Sigmoid colon (tissue), 7 donors: ENCODE results near the gene SYT15. TPM values are rescaled to one million over a fixed set of nuclear protein-coding genes. Genes with fewer than 3 reads are reported as not detected.
"Not testable (repeated sequence)": the region's sequence is repeated elsewhere in the genome, so short reads cannot be mapped to it uniquely, and the experiment has no call there.

Source experiments
- DNase-seq: peaks from one replicate; pipeline ENCODE4 v3.0.0-alpha.2; 2019
- H3K27ac ChIP-seq, 4 donors: fragments of 200-600 bp; sonication (generic); one replicate each; pipeline ENCODE4 v1.5.1; 2016 to 2019; ENCODE audit warnings: mild to moderate bottlenecking in 1 of 4
- H3K27me3 ChIP-seq, 3 donors: fragments of 200-600 bp; sonication (generic); one replicate each; pipeline ENCODE4 v1.5.1; 2019; ENCODE audit warnings: mild to moderate bottlenecking in 1 of 3
- H3K36me3 ChIP-seq, 4 donors: fragments of 200-600 bp; sonication (generic); one replicate each; pipeline ENCODE4 v1.5.1; 2016 to 2019
- H3K4me1 ChIP-seq, 4 donors: fragments of 200-600 bp; sonication (generic); one replicate each; pipeline ENCODE4 v1.5.1; 2017 to 2019
- H3K4me3 ChIP-seq, 4 donors: fragments of 200-600 bp; sonication (generic); one replicate each; pipeline ENCODE4 v1.5.1; 2017 to 2019; ENCODE audit warnings: mild to moderate bottlenecking in 2 of 4, moderate library complexity in 1 of 4
- H3K9me3 ChIP-seq, 4 donors: fragments of 200-600 bp in 3 of 4; sonication (generic) in 3 of 4; one replicate each; pipeline versions ENCODE4 v1.5.1 to v1.6.1; 2013 to 2019
- WGBS, 2 donors: extraction: QIAGEN DNeasy Blood & Tissue Kit; methylation state at CpG; one replicate each; pipeline ENCODE4 v1.1.7; 2013; 5-methylcytosine and 5-hydroxymethylcytosine counted together
- intact Hi-C: fragments of 100-400 bp; cut with DNase I; formaldehyde crosslinking; loops from one replicate; pipeline ENCODE4 v1.15.1; 2023
- polyA plus RNA-seq, 3 donors: library from polyadenylated mRNA; stranded (reverse); fragments of 200-250 nt; gene quantifications; one replicate each; pipeline ENCODE4 v1.2.3, GENCODE V29; 2013
- total RNA-seq, 4 donors: library from RNA; depleted of rRNA; stranded (reverse); fragments of >200 nt; gene quantifications; one replicate each; pipeline ENCODE4 v1.1.0, GENCODE V29; 2016
- donor health status: healthy with polysubstance abuse.
- donor health status: Bipolar disorder and iron deficiency.
- donor health status: healthy.

The SYT15 gene
- total and polyA plus RNA-seq, 7 donors: 0.81 to 1.7 (median 1.2) TPM

DNA sequence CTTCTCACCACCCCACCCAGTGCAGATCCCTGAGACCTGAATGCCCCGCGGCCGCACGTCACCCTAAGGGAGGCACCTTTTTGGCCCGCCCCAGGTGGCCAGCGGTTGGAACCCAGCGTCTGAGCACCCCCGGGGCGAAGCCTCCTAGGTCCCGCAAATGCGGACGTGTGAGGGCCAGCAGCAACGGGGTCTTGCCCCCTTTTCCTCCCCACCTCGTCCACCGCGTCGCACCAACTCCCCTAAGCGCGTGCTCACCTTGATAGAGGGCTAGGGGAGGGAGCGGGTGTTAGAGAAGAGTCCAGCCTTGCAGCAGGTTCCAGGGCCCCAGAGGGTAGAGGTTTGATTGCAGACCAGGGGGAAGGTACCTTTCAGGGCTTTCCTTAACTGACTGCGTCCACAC is 450 bp downstream of the SYT15 start:
- intact Hi-C loops, DNase-seq, H3K27me3 ChIP-seq, H3K36me3 ChIP-seq, H3K9me3 ChIP-seq, H3K4me3 ChIP-seq, H3K27ac ChIP-seq, H3K4me1 ChIP-seq: not testable (repeated sequence)
- 46 to 49% methylated on average over 13 of the region's 21 CpGs for WGBS, 2 donors

DNA sequence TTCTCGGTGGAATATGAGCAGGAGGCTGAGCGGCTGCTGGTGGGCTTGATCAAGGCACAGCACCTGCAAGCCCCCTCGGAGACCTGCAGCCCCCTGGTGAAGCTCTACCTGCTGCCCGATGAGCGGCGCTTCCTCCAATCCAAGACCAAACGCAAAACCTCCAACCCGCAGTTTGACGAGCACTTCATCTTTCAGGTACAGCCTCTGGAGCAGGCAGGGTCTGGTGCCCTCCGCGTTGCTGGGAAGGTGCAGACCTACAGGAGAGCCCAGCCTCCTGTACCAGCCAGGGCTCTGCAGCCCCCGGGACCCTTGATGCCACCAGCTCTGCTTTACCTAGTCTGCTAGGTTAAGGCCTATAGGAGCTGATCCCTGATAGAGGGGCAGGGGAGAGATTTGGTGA is 3.1 kb downstream of the SYT15 start:
- DNase-seq, H3K4me3 ChIP-seq, H3K27ac ChIP-seq, H3K9me3 ChIP-seq, H3K4me1 ChIP-seq, H3K27me3 ChIP-seq, H3K36me3 ChIP-seq, intact Hi-C loops: not testable (repeated sequence)
- 97 to 98% methylated on average over 9 of the region's 12 CpGs for WGBS, 2 donors

DNA sequence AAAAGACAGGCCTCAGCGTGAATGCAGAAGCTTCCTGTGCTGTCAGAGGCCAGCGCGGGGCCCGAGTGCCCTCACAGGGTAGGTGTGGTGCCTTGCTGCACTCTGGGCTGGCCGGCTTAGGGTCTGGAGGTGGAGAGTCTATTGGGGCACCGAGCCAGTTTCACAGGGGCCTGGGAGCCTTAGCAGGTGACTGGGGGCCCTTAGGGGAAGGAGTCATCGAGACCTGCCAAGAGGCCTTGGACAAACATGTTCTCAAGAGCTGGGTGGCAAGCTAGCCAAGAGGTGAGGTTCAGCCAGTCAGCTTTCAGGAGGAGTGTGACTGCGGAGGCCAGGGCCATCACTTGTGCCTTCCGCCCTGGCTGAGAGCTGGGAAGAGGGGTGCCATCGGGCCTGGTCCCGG is 3.6 kb downstream of the SYT15 start:
- H3K9me3 ChIP-seq, H3K36me3 ChIP-seq, DNase-seq, H3K27ac ChIP-seq, H3K4me1 ChIP-seq, H3K27me3 ChIP-seq, H3K4me3 ChIP-seq, intact Hi-C loops: not testable (repeated sequence)
- 67 to 78% methylated on average over 3 to 4 of the region's 11 CpGs for WGBS, 2 donors

DNA sequence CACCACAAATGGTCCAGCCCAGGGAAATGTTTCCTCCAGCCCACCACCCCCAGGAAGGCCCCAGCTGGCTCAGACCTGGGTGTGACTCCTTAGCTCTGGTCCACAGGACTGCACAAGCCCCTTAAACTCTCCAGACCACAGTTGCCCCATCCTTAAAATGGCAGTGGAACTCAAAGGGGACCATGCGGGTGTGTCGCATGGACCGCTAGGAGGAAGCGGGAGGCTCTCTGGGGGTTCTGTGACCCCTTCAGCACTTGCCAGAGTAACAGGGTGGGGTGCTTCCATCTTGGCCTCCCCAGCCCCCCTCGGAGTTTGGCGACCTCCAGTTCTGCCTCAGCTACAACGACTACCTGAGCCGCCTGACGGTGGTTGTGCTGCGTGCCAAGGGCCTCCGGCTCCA is 5.3 kb downstream of the SYT15 start:
- H3K27ac ChIP-seq, H3K36me3 ChIP-seq, H3K4me1 ChIP-seq, DNase-seq, H3K27me3 ChIP-seq, H3K4me3 ChIP-seq, intact Hi-C loops, H3K9me3 ChIP-seq: not testable (repeated sequence)
- WGBS, 2 donors: 87 to 98% methylated on average over 7 of the region's 11 CpGs

GRCh38 chr10:46585246-46585645 is 6.3 kb downstream of the SYT15 start:
- intact Hi-C loops, DNase-seq, H3K9me3 ChIP-seq, H3K4me1 ChIP-seq, H3K36me3 ChIP-seq, H3K4me3 ChIP-seq, H3K27ac ChIP-seq, H3K27me3 ChIP-seq: not testable (repeated sequence)
- no CpG with 5 or more reads among the region's 13 CpGs for WGBS, 2 donors

DNA sequence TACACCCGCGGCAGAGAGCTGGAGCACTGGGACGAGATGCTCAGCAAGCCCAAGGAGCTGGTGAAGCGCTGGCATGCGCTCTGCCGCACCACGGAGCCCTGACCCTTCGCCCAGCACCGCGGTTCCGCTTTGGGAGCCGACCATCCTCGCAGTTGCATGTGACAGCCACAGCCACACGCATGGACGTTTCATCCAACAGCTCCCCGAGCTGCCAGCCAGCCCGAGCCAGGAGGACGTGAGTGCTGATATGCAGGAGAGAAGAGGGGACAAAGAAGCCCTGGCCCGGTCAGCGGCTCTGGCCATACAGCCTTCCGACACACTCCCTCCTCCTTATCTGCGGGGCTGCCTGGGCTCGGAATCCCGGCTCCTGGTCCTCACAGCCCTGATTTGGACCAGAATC is 8.6 kb downstream of the SYT15 start:
- H3K36me3 ChIP-seq, H3K27ac ChIP-seq, intact Hi-C loops, H3K4me3 ChIP-seq, H3K27me3 ChIP-seq, H3K4me1 ChIP-seq, DNase-seq, H3K9me3 ChIP-seq: not testable (repeated sequence)
- no CpG with 5 or more reads among the region's 24 CpGs for WGBS, 2 donors

GRCh38 chr10:46588221-46588620 is 9.3 kb downstream of the SYT15 start:
- H3K36me3 ChIP-seq, intact Hi-C loops: not testable (repeated sequence)
- WGBS, 2 donors: no CpG with 5 or more reads among the region's 3 CpGs

DNA sequence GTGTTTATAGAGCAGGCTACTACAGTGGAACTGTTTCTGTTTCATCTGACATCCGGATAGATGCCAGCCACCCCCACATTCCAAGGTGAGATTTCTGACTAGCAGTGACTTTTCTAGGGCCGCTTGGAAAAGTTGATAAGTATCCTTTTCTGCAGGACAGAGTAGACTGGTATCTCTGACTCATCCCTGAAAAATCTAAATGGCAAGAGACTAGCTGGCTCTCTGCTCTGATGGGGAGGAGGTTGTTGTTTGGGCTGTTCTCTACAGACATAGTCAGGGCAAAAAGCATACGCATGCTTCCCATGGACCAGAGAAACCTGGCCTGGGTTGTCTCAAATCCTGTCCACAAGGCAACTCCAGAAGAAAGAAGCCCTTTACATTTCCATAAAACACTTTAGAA is 10.7 kb downstream of the SYT15 start:
- intact Hi-C loops, H3K4me1 ChIP-seq, H3K9me3 ChIP-seq, H3K36me3 ChIP-seq, H3K4me3 ChIP-seq, DNase-seq, H3K27me3 ChIP-seq, H3K27ac ChIP-seq: not testable (repeated sequence)
- no CpG with 5 or more reads among the region's 3 CpGs for WGBS, 2 donors

More at GRCh38 chr10:46588221-46588620, 9.3 kb downstream of the SYT15 start:
- H3K4me1 ChIP-seq, H3K27ac ChIP-seq, DNase-seq, H3K4me3 ChIP-seq, H3K27me3 ChIP-seq, H3K9me3 ChIP-seq: not testable (repeated sequence)

DNA sequence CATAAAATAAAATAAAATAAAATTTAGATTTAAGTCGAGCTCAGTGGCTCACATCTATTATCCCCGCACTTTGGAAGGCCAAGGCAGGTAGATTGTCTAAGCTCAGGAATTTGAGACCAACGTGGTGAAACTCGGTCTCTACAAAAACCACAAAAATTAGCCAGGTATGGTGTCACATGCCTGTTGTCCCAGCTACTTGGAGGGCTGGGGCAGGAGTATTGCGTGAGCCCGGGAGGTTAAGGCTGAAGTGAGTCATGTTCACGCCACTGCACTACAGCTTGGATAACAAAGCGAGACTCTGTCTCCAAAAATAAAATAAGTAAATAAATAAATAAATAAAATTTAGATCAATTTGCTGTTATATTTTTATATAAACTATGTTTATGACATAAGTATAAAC is 12.1 kb downstream of the SYT15 start:
- DNase-seq, intact Hi-C loops: not testable (repeated sequence)
- WGBS, 2 donors: no CpG with 5 or more reads among the region's 8 CpGs

DNA sequence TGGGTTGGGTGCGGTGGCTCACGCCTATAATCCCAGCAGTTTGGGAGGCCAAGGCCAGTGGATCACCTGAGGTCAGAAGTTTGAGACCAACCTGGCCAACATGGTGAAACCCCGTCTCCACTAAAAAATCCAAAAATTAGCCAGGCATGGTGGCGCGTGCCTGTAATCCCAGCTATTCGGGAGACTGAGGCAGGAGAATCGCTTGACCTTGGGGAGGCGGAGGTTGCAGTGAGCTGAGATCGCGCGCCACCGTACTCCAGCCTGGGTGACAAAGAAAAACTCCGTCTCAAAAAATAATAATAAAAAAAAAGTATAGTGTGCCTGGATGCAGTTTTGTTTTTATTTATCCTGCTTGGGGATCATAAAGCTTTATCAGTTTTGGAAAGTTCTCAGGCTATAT is 14.4 kb downstream of the SYT15 start:
- H3K9me3 ChIP-seq, DNase-seq, H3K27me3 ChIP-seq, H3K4me3 ChIP-seq, H3K27ac ChIP-seq, H3K36me3 ChIP-seq, H3K4me1 ChIP-seq, intact Hi-C loops: not testable (repeated sequence)
- 96 to 97% methylated on average over 13 of the region's 13 CpGs for WGBS, 2 donors

More for the DNA sequence above, 12.1 kb downstream of the SYT15 start:
- H3K4me1 ChIP-seq, H3K36me3 ChIP-seq, H3K9me3 ChIP-seq, H3K27me3 ChIP-seq, H3K27ac ChIP-seq, H3K4me3 ChIP-seq: not testable (repeated sequence)

DNA sequence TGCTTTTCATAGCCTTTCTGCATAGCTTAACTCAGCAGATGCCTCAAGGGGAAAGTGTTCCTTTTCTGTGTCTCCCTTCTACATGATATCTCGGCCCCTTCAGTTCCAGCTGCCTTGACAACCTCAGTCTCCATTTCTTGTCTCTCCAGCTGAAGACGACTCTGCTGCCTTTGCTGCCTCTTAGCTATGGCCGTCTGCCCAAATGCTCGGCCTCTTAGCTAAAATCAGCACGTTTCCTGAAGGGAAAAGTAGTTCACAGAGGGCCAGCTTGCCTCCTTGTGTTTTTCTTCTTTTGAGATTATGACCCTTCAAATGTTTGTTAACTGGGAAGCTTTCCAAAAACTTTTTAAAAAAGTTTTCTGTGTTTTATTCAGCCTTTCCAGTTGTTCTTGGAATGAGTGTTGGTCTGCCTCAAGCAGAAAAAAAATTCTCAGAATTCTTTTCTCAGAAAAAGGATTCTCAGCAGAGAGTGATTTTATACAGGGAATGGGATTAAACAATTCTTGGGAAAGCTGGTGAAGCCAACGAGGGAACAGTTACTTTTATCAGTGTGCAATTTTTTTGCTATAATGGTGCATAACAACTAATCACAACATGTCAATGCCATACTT is 15.6 kb downstream of the SYT15 start:
- intact Hi-C loops: not testable (repeated sequence)
- 18 to 52% methylated on average over 5 of the region's 6 CpGs for WGBS, 2 donors

GRCh38 chr10:46596570-46596969 is 17.6 kb downstream of the SYT15 start:
- H3K4me3 ChIP-seq: peak overlapping the region in 1 of 4 donors; percentile 15
- H3K9me3 ChIP-seq, H3K27me3 ChIP-seq, H3K4me1 ChIP-seq, H3K36me3 ChIP-seq, intact Hi-C loops, DNase-seq: not testable (repeated sequence)
- peak overlapping the region; percentile 32 to 60 (median 42) for H3K27ac ChIP-seq
- WGBS, 2 donors: 20 to 58% methylated on average over 2 of the region's 4 CpGs

More for the DNA sequence above, 15.6 kb downstream of the SYT15 start:
- H3K4me1 ChIP-seq, H3K4me3 ChIP-seq, H3K9me3 ChIP-seq, H3K27ac ChIP-seq, H3K27me3 ChIP-seq, DNase-seq, H3K36me3 ChIP-seq: not testable (repeated sequence)

- H3K4me1 ChIP-seq, H3K27me3 ChIP-seq, H3K9me3 ChIP-seq, intact Hi-C loops, H3K36me3 ChIP-seq, DNase-seq: not testable (repeated sequence)
- peak overlapping the region; percentile 49 to 74 (median 70) for H3K27ac ChIP-seq
- H3K4me3 ChIP-seq: peak overlapping the region; percentile 21 to 49 (median 44)
- WGBS, 2 donors: 0 to 2% methylated on average over 13 to 30 of the region's 44 CpGs
Measured at GRCh38 chr10:46597616-46598246, 18.8 kb downstream of the SYT15 start.
